C4-2B (cell line): ENCODE data around the gene CAVIN2.

Experiments
- CTCF ChIP-seq: fragments of 450-650 bp; conservative IDR thresholded peaks from 2 replicates; pipeline ENCODE4 v1.5.1; 2017; ENCODE audit warnings: mild to moderate bottlenecking
- ZFX ChIP-seq: fragments of 450-650 bp; IDR thresholded peaks from 2 replicates; pipeline ENCODE4 v1.6.1; 2017

- TF ChIP-seq CTCF, result no peak
- no peak for TF ChIP-seq ZFX
Observed at GRCh38 chr2:191848771-191849767, 2.2 kb upstream of the CAVIN2 start.
